Hippocampal formation (tissue), 2 donors: ENCODE data around the gene ISCA1.
"Not testable (repeated sequence)": the region's sequence is repeated elsewhere in the genome, so short reads cannot be mapped to it uniquely, and the experiment has no call there.

ENCODE experiments used
- DNase-seq, 2 donors: peaks; one replicate each; lab custom pipeline; 2025; lab: John Stamatoyannopoulos, UW

ISCA1 gene

GRCh38 chr9:86282077-86282978, at the start of gene ISCA1:
ISCA1 (minus strand) TSS chr9:86282538; CDS start chr9:86282458, 80 bp downstream.
- peak; percentile 90 for DNase-seq

- DNase-seq: no peak
These were observed 47.8 kb upstream of the ISCA1 start for GRCh38 chr9:86330186-86330585.

- no peak for DNase-seq
These were observed 47.3 kb upstream of the ISCA1 start for GRCh38 chr9:86329649-86330048.

GRCh38 chr9:86328156-86328555, 45.8 kb upstream of the ISCA1 start:
- DNase-seq: no peak

- no peak for DNase-seq
These were observed 44.2 kb upstream of the ISCA1 start for GRCh38 chr9:86326536-86326935.

GRCh38 chr9:86324901-86325300, 42.6 kb upstream of the ISCA1 start:
- no peak for DNase-seq

- no peak for DNase-seq
These were observed 42.0 kb upstream of the ISCA1 start for GRCh38 chr9:86324308-86324707.

GRCh38 chr9:86322973-86323644, 40.8 kb upstream of the ISCA1 start:
- no peak for DNase-seq

- no peak for DNase-seq
These were observed 39.0 kb upstream of the ISCA1 start for GRCh38 chr9:86321373-86321772.

GRCh38 chr9:86318187-86318586, 35.8 kb upstream of the ISCA1 start:
- no peak for DNase-seq

- no peak for DNase-seq
These were observed 32.7 kb upstream of the ISCA1 start for GRCh38 chr9:86315078-86315477.

- not testable (repeated sequence) for DNase-seq
These were observed 30.6 kb upstream of the ISCA1 start for GRCh38 chr9:86312959-86313358.

- no peak for DNase-seq
These were observed 26.3 kb upstream of the ISCA1 start for GRCh38 chr9:86308687-86309086.

GRCh38 chr9:86304236-86304730, 21.9 kb upstream of the ISCA1 start:
- DNase-seq: no peak

- DNase-seq: no peak
These were observed 21.1 kb upstream of the ISCA1 start for GRCh38 chr9:86303316-86303975.

GRCh38 chr9:86301686-86302085, 19.3 kb upstream of the ISCA1 start:
- no peak for DNase-seq

GRCh38 chr9:86300701-86301100, 18.4 kb upstream of the ISCA1 start:
- no peak for DNase-seq

- no peak for DNase-seq
These were observed 16.5 kb upstream of the ISCA1 start for GRCh38 chr9:86298873-86299272.

- DNase-seq: not testable (repeated sequence)
These were observed 8.0 kb upstream of the ISCA1 start for GRCh38 chr9:86290341-86290740.

GRCh38 chr9:86288499-86289198, 6.3 kb upstream of the ISCA1 start:
- no peak for DNase-seq

- DNase-seq: no peak
These were observed 4.7 kb upstream of the ISCA1 start for GRCh38 chr9:86287013-86287412.

GRCh38 chr9:86286278-86286677, 3.9 kb upstream of the ISCA1 start:
- DNase-seq: no peak
